HL-60 (cell line): ENCODE data around the gene LRRC4C.

Source experiments
- DNase-seq, 2 experiments: peaks; one replicate each; pipeline ENCODE4 v3.0.0-alpha.2; 2010 to 2020; ENCODE audit warnings: low read depth in 1 of 2, low spot score in 1 of 2
- H3K27ac ChIP-seq: fragments of 250-450 bp; sonication (Bioruptor Pico); replicated peaks from 2 replicates; pipeline ENCODE4 v1.5.1; 2020; ENCODE audit warnings: mild to moderate bottlenecking, moderate library complexity
- H3K27me3 ChIP-seq: fragments of 250-450 bp; sonication (Bioruptor Pico); 2 replicates; pipeline ENCODE4 v1.5.1; 2021; ENCODE audit warnings: mild to moderate bottlenecking, moderate library complexity; ENCODE audit not compliant: insufficient read depth, poor library complexity, severe bottlenecking
- H3K4me3 ChIP-seq: replicated peaks from 2 replicates; pipeline ENCODE4 v1.5.1; 2011; ENCODE audit warnings: mild to moderate bottlenecking, control low read depth, low read length; ENCODE audit not compliant: insufficient read depth
- GABPA ChIP-seq: IDR thresholded peaks from 2 replicates; pipeline ENCODE4 v1.6.1; 2012; ENCODE audit warnings: low read depth
- POLR2AphosphoS5 ChIP-seq: IDR thresholded peaks from 2 replicates; pipeline ENCODE4 v1.6.1; 2012; ENCODE audit warnings: low read depth
- REST ChIP-seq: IDR thresholded peaks from 2 replicates; pipeline ENCODE4 v1.6.1; 2012; ENCODE audit warnings: low read depth; ENCODE audit not compliant: insufficient replicate concordance
- SPI1 ChIP-seq: IDR thresholded peaks from 2 replicates; pipeline ENCODE4 v1.6.1; 2012; ENCODE audit warnings: low read depth, mild to moderate bottlenecking, borderline replicate concordance
- TF ChIP-seq, protein P1 (sequence below): IDR thresholded peaks from one replicate; pipeline ENCODE4 v1.5.1; 2011; ENCODE audit warnings: low read length, control low read depth, inconsistent platforms; ENCODE audit not compliant: insufficient read depth

Gene LRRC4C

DNA sequence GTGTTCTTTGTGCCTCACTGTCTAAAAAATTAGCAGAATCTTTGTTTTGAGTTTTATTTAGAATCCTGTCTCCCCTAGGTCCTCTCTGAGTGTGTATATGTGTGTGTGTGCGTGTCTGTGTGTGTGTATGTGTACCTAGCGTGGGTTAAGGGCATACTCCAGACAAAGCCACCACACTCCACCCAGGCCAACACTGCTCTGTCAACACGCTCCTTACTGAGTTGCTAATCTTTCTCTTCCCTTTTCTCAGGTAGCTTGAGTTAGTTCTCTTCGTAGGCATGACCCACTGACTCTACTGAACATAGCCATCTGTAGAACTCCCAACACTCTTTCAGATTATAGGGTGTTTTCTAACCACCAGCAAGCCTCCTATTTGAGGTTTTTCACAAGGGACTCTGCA lies 131.1 kb downstream of the LRRC4C start:
- DNase-seq = no peak
- no peak overlapping the region for H3K4me3 ChIP-seq
- H3K27ac ChIP-seq = no peak overlapping the region
- no peaks in the 10 kb centered on the region for H3K27me3 ChIP-seq
- TF ChIP-seq, protein P1, sequence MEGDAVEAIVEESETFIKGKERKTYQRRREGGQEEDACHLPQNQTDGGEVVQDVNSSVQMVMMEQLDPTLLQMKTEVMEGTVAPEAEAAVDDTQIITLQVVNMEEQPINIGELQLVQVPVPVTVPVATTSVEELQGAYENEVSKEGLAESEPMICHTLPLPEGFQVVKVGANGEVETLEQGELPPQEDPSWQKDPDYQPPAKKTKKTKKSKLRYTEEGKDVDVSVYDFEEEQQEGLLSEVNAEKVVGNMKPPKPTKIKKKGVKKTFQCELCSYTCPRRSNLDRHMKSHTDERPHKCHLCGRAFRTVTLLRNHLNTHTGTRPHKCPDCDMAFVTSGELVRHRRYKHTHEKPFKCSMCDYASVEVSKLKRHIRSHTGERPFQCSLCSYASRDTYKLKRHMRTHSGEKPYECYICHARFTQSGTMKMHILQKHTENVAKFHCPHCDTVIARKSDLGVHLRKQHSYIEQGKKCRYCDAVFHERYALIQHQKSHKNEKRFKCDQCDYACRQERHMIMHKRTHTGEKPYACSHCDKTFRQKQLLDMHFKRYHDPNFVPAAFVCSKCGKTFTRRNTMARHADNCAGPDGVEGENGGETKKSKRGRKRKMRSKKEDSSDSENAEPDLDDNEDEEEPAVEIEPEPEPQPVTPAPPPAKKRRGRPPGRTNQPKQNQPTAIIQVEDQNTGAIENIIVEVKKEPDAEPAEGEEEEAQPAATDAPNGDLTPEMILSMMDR = no peak
- TF ChIP-seq REST = no peak
- TF ChIP-seq GABPA = no peak
- TF ChIP-seq POLR2AphosphoS5 = no peak

- no peak for DNase-seq
- no peak overlapping the region for H3K4me3 ChIP-seq
- TF ChIP-seq POLR2AphosphoS5 (no peak), GABPA (no peak), REST (no peak), SPI1 (no peak)
- TF ChIP-seq, protein P1 = no peak
Observed at GRCh38 chr11:41323446-41323845, 136.0 kb downstream of the LRRC4C start.

DNA sequence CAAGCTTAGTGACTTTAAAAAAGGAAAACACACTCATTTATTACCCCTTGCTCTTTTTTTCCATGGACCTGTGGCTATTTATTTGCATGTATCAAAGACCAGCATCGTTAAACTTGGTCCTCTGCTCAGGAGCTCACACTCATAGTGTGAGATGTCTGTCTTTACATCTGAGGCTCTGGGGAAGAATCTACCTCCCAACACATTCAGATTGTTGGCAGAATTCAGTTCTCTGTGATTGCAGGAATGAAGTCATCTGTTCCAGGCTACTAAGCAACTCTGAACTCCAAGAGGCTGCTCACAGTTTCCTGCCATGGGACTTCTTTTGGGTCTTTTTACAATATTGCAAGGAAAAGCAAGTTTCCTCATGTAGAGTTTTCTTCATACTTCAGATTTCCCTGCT lies 138.8 kb downstream of the LRRC4C start:
- no peak overlapping the region for H3K4me3 ChIP-seq
- no peak for DNase-seq
- no peak overlapping the region for H3K27ac ChIP-seq
- TF ChIP-seq SPI1 = no peak
- TF ChIP-seq REST = no peak
- TF ChIP-seq POLR2AphosphoS5 = no peak
- TF ChIP-seq GABPA = no peak
- TF ChIP-seq, protein P1 = no peak
- H3K27me3 ChIP-seq = no peaks in the 10 kb centered on the region

More at GRCh38 chr11:41323446-41323845, 136.0 kb downstream of the LRRC4C start:
- Histone ChIP-seq H3K27ac (no peak overlapping the region), H3K27me3 (no peaks in the 10 kb centered on the region)
